Heart left ventricle (tissue), 13 donors: ENCODE results near the gene UGDH.

ENCODE experiments used
- CTCF ChIP-seq, 12 donors: fragments of 200-600 bp; sonication (generic) in 4 of 12; IDR thresholded peaks; one replicate each; pipeline versions ENCODE4 v1.5.0 to v1.8.0; 2018 to 2022; ENCODE audit warnings: antibody characterized with exemption in 12 of 12, mild to moderate bottlenecking in 5 of 12
- POLR2A ChIP-seq, 2 donors: fragments of 450-650 bp; IDR thresholded peaks; one replicate each; pipeline ENCODE4 v1.6.1; 2017; ENCODE audit warnings: antibody characterized with exemption in 2 of 2, mild to moderate bottlenecking in 2 of 2, moderate library complexity in 2 of 2
- donor health status: ischemic (EF 13 %, LVEDD 7.1; RV severe dilation, severe dysfunction).
- donor health status: DM: no; HTN: yes; CAD: no.
- donor health status: DM: no; HTN: no; CAD: no.
- donor health status: ischemic (EF 25% LVEDD 6.9; RV normal size, moderate dysfunction).
- donor health status: ischemic (EF 25% LVEDD 5.7; RV mildly dilated, moderate dysfunction).
- donor health status: ischemic (EF 35%, LVEDD 5.7; RV mildly dilated, moderate dysfunction).
- donor health status: nonischemic (EF 11% LVEDD 7.7; RV severe dilation, severe dysfunction).
- donor health status: DM: yes; HTN: yes; CAD: no.
- donor health status: PGD.
- donor health status: ischemic (EF 29% LVEDD 5.4; RV normal size, mild dysfunction).
- donor health status: nonischemic (EF 23%, LVEDD 6.1; RV moderate dilation, normal function).

- TF ChIP-seq CTCF (IDR thresholded peaks at IDR 0.05) (no peak), POLR2A (IDR thresholded peaks at IDR 0.05) (no peak)
Measured at GRCh38 chr4:39490322-39490721, 36.9 kb downstream of the UGDH start.
